Choroid plexus epithelial cell (primary cell): ENCODE results near the gene NKD2.
"Not testable (repeated sequence)": the region's sequence is repeated elsewhere in the genome, so short reads cannot be mapped to it uniquely, and the experiment has no call there.

Source experiments
- DNase-seq: peaks from one replicate; pipeline ENCODE4 v3.0.0-alpha.2; 2010; ENCODE audit warnings: low read depth
- H3K4me3 ChIP-seq: 2 replicates; pipeline ENCODE4 v1.5.1; 2011; ENCODE audit warnings: low read depth, mild to moderate bottlenecking, control low read depth, low read length, moderate library complexity
- CTCF ChIP-seq: conservative IDR thresholded peaks from 2 replicates; pipeline ENCODE4 v1.5.1; 2011; ENCODE audit warnings: low read depth, mild to moderate bottlenecking, control low read depth, inconsistent platforms, low read length, moderate library complexity

NKD2 gene

GRCh38 chr5:966941-967340 is 41.7 kb upstream of the NKD2 start:
- no peak for TF ChIP-seq CTCF
- no peak for DNase-seq
- H3K4me3 ChIP-seq: no peak overlapping the region

- DNase-seq: no peak
- no peak overlapping the region for H3K4me3 ChIP-seq
- no peak for TF ChIP-seq CTCF
These were observed 39.7 kb upstream of the NKD2 start for GRCh38 chr5:968881-969280.

GRCh38 chr5:969408-969839 is 39.2 kb upstream of the NKD2 start:
- H3K4me3 ChIP-seq: no peak overlapping the region
- no peak for TF ChIP-seq CTCF
- DNase-seq: no peak

GRCh38 chr5:972575-972974 is 36.0 kb upstream of the NKD2 start:
- not testable (repeated sequence) for DNase-seq, H3K4me3 ChIP-seq

GRCh38 chr5:976849-977751 is 31.5 kb upstream of the NKD2 start:
- H3K4me3 ChIP-seq: no peak overlapping the region
- no peak for DNase-seq
- no peak for TF ChIP-seq CTCF

- no peak overlapping the region for H3K4me3 ChIP-seq
- TF ChIP-seq CTCF: no peak
- DNase-seq: no peak
These were observed 30.5 kb upstream of the NKD2 start for GRCh38 chr5:978054-978453.

- no peak for TF ChIP-seq CTCF
- no peak for DNase-seq
- no peak overlapping the region for H3K4me3 ChIP-seq
These were observed 29.9 kb upstream of the NKD2 start for GRCh38 chr5:978693-979092.
